Vagina (tissue), 2 donors: Measurements from ENCODE around the gene USF3. TPM values are rescaled to one million over a fixed set of nuclear protein-coding genes. Genes with fewer than 3 reads are reported as not detected.
"Not testable (repeated sequence)": the region's sequence is repeated elsewhere in the genome, so short reads cannot be mapped to it uniquely, and the experiment has no call there.

Experiments used
- DNase-seq, 2 donors: peaks; one replicate each; pipeline ENCODE4 v3.0.0-alpha.2; 2017; ENCODE audit errors: extremely low spot score in 2 of 2
- H3K27ac ChIP-seq: fragments of 200-600 bp; sonication (generic); one replicate; pipeline ENCODE4 v1.5.1; 2019
- H3K27me3 ChIP-seq: fragments of 200-600 bp; sonication (generic); one replicate; pipeline ENCODE4 v1.5.1; 2019
- H3K36me3 ChIP-seq, 2 donors: fragments of 200-600 bp; sonication (generic); one replicate each; pipeline ENCODE4 v1.5.1; 2017 to 2019
- H3K4me1 ChIP-seq: fragments of 200-600 bp; sonication (generic); one replicate; pipeline ENCODE4 v1.5.1; 2019
- H3K4me3 ChIP-seq, 2 donors: fragments of 200-600 bp; sonication (generic); 1 replicate in 1 of 2; 2 replicates in 1 of 2; pipeline ENCODE4 v1.5.1; 2016 to 2019
- H3K9me3 ChIP-seq: fragments of 200-600 bp; sonication (generic); one replicate; pipeline ENCODE4 v1.5.1; 2019
- POLR2A ChIP-seq, 2 donors: fragments of 450-650 bp; IDR thresholded peaks; one replicate each; pipeline ENCODE4 v1.6.1; 2017; ENCODE audit warnings: antibody characterized with exemption in 2 of 2, mild to moderate bottlenecking in 2 of 2, moderate library complexity in 2 of 2
- POLR2AphosphoS5 ChIP-seq, 2 donors: sonication (generic); formaldehyde crosslinking; IDR thresholded peaks; one replicate each; pipeline ENCODE4 v1.9.0; 2017; ENCODE audit warnings: antibody characterized with exemption in 2 of 2, mild to moderate bottlenecking in 2 of 2, low read depth in 1 of 2; ENCODE audit not compliant: insufficient read depth in 1 of 2
- intact Hi-C: fragments of 100-400 bp; cut with DNase I; formaldehyde crosslinking; loops from one replicate; pipeline ENCODE4 v1.15.1; 2023
- total RNA-seq: library from RNA; depleted of rRNA; stranded (reverse); fragments of >200 nt; gene quantifications from one replicate; pipeline ENCODE4 v1.2.3, GENCODE V29; 2016
- TF ChIP-seq, protein P1 (sequence below), 3 experiments: fragments of 450-650 bp in 2 of 3; fragments of 200-600 bp in 1 of 3; sonication (generic) in 1 of 3; IDR thresholded peaks; one replicate each; pipeline ENCODE4 v1.5.1; 2017 to 2019; ENCODE audit warnings: antibody characterized with exemption in 3 of 3, mild to moderate bottlenecking in 2 of 3, moderate library complexity in 2 of 3

The USF3 gene
- total RNA-seq, 1 donor from 2014 or later = 19.2 TPM

DNA sequence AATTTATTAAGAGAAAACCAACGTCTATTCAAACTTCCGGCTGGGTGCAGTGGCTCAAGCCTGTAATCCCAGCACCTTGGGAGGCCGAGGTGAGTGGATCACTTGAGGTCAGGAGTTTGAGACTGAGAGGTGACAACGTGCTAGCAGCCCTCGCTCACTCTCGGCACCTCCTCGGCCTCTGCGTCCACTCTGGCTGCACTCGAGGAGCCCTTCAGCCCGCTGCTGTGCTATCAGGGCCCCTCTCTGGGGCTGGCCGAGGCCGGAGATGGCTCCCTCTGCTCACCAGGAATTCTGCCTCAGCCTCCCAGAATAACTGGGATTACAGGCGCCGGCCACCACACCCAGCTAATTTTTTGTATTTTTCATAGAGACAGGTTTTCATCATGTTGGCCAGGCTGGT lies 58.7 kb downstream of the USF3 start:
- no peaks in the 10 kb centered on the region for H3K9me3 ChIP-seq
- H3K4me3 ChIP-seq = no peak overlapping the region
- TF ChIP-seq POLR2AphosphoS5 (IDR thresholded peaks at IDR 0.05; ENCODE audit: insufficient read depth in 1 of 2, low read depth in 1 of 2) (no peak), POLR2A (IDR thresholded peaks at IDR 0.05) (no peak)
- TF ChIP-seq, protein P1, sequence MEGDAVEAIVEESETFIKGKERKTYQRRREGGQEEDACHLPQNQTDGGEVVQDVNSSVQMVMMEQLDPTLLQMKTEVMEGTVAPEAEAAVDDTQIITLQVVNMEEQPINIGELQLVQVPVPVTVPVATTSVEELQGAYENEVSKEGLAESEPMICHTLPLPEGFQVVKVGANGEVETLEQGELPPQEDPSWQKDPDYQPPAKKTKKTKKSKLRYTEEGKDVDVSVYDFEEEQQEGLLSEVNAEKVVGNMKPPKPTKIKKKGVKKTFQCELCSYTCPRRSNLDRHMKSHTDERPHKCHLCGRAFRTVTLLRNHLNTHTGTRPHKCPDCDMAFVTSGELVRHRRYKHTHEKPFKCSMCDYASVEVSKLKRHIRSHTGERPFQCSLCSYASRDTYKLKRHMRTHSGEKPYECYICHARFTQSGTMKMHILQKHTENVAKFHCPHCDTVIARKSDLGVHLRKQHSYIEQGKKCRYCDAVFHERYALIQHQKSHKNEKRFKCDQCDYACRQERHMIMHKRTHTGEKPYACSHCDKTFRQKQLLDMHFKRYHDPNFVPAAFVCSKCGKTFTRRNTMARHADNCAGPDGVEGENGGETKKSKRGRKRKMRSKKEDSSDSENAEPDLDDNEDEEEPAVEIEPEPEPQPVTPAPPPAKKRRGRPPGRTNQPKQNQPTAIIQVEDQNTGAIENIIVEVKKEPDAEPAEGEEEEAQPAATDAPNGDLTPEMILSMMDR (IDR thresholded peaks at IDR 0.05) = no peak
- no peak for DNase-seq
- no peaks in the 10 kb centered on the region for H3K36me3 ChIP-seq
- no peak overlapping the region for H3K27ac ChIP-seq
- no peaks in the 10 kb centered on the region for H3K4me1 ChIP-seq
- no peaks in the 10 kb centered on the region for H3K27me3 ChIP-seq
- intact Hi-C loops = no loop called here

DNA sequence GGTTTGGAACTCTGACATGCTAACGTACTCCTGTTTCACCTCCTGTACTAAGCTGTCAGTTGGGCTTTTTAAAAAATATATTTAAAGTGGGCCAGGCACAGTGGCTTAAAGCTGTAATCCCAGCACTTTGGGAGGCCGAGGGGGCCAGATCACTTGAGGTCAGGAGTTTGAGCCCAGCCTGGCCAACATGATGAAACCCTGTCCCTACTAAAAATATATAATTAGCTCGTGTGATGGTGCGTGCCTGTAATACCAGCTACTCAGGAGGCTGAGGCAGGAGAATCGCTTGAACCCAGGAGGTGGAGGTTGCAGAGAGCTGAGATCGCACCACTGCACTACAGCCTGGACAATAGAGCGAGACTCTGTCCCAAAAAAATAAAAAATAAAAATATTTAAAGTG lies 60.4 kb downstream of the USF3 start:
- H3K4me3 ChIP-seq, intact Hi-C loops, H3K4me1 ChIP-seq, H3K27ac ChIP-seq, H3K9me3 ChIP-seq, H3K36me3 ChIP-seq, H3K27me3 ChIP-seq, DNase-seq: not testable (repeated sequence)

DNA sequence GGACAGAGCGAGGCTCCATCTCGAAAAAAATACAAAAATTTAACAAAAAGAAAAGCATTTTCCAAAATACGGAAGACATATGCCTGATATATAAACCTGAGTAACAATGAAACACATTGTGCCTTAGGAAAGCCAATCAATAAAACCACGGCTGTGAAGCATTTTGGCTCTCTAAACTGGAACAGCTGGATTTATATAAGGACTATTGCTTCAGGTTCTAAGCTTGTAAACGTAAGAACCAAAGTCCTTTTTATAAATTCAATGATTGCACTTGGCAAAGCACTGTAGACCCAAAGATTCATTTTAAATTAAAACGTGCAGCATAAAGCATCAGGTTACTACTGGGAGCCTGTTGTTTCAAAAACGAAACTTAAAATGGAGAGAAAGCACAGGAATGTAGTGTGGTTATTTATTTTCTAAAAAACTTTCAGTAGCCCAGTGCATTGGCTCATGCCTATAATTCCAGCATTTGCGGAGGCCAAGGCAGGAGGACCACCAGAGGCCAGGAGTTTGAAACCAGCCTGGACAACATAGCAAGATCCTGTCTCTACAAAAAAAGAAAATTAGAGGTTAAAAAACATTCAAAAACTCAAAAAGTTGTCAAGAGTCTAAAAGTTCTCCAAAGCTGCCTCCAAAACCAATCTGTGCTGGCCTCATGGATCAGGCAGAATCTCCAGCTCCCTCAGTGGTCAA lies 61.5 kb downstream of the USF3 start:
- TF ChIP-seq POLR2A (IDR thresholded peaks at IDR 0.05) = no peak
- TF ChIP-seq, protein P1 (IDR thresholded peaks at IDR 0.05) = no peak
- no peak for TF ChIP-seq POLR2AphosphoS5 (IDR thresholded peaks at IDR 0.05; ENCODE audit: insufficient read depth in 1 of 2, low read depth in 1 of 2)
- no peak for DNase-seq
- no peaks in the 10 kb centered on the region for H3K36me3 ChIP-seq

DNA sequence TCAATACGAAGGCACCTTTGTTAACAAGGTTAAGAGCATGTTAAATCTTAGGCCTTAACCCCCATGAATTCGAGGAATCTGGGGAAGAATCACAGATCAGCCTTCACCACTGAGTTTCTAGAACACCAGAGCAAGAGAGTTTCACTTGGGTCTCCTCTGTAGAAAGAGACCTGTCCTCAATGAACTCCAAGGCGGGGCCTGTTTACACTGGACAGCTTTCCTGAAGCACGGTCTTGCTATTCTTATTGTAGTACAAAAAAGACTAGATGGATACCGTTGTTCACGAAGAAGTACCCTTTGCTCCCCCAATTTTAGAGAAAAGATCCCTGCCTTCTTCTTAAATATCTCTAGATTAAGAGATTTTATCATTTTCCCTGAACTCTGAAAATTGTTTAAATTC lies 64.9 kb downstream of the USF3 start:
- no peaks in the 10 kb centered on the region for H3K9me3 ChIP-seq
- no peak for DNase-seq
- H3K4me3 ChIP-seq = no peak overlapping the region
- H3K27ac ChIP-seq = no peak overlapping the region
- no peaks in the 10 kb centered on the region for H3K27me3 ChIP-seq
- peaks cover 8% of the 10 kb centered on the region for H3K4me1 ChIP-seq
- H3K36me3 ChIP-seq = no peaks in the 10 kb centered on the region
- intact Hi-C loops = no loop called here
- TF ChIP-seq POLR2A (IDR thresholded peaks at IDR 0.05) (no peak), POLR2AphosphoS5 (IDR thresholded peaks at IDR 0.05; ENCODE audit: insufficient read depth in 1 of 2, low read depth in 1 of 2) (no peak)
- TF ChIP-seq, protein P1 (IDR thresholded peaks at IDR 0.05) = no peak

More for the DNA sequence above, 61.5 kb downstream of the USF3 start:
- no peak overlapping the region for H3K27ac ChIP-seq
- H3K27me3 ChIP-seq = no peaks in the 10 kb centered on the region
- H3K4me3 ChIP-seq = no peak overlapping the region
- H3K4me1 ChIP-seq = peaks cover 3% of the 10 kb centered on the region
- no peaks in the 10 kb centered on the region for H3K9me3 ChIP-seq
- intact Hi-C loops = no loop called here

DNA sequence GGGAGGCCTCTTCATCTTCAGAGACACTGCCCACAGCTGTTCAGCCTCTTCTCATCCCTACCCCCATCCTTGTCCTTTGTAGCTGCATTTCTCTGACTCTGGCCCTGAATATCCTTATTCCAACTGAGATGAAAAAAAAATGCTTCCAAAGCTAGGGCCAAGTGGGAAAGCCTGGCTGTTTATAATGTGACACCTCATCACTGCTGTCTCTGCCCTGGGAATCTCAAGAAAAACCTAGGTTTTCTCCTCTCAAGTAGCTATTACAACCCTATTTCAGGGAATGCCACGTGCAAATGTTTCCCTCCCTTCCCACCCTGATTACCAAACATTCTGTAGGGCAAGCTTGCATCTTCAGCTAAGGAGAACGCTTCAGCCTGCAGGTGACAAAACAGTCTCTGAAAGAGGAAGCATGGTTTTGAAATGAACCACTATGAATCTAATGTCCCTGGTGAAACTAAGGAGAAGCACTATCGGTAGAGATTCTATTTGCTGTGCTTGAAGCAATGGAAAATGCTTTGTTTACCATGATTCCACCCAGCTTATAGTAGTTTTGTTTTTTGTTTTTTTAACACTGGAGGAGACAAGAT lies 65.4 kb downstream of the USF3 start:
- no peak overlapping the region for H3K27ac ChIP-seq

More for the DNA sequence above, 65.4 kb downstream of the USF3 start:
- Histone ChIP-seq H3K36me3 (no peaks in the 10 kb centered on the region), H3K4me3 (no peak overlapping the region), H3K27me3 (no peaks in the 10 kb centered on the region), H3K4me1 (peaks cover 8% of the 10 kb centered on the region), H3K9me3 (no peaks in the 10 kb centered on the region)
- TF ChIP-seq, protein P1 (IDR thresholded peaks at IDR 0.05) = no peak
- TF ChIP-seq POLR2AphosphoS5 (IDR thresholded peaks at IDR 0.05; ENCODE audit: insufficient read depth in 1 of 2, low read depth in 1 of 2) (no peak), POLR2A (IDR thresholded peaks at IDR 0.05) (no peak)
- no peak for DNase-seq
- intact Hi-C loops = no loop called here
